Measurements from ENCODE around the gene CERS5.
"Not testable (repeated sequence)": the region's sequence is repeated elsewhere in the genome, so short reads cannot be mapped to it uniquely, and the experiment has no call there.

CERS5 gene

GRCh38 chr12:50160643-50161042 is 6.5 kb downstream of the CERS5 start:
- Histone ChIP-seq H3K36me3 (replicated peaks; ENCODE audit: low read depth, low read length) (no peaks in the 10 kb centered on the region), H3K4me2 (ENCODE audit: low read length) (no peak overlapping the region), H3K27ac (ENCODE audit: low read length) (no peak overlapping the region), H3K9ac (ENCODE audit: low read length) (no peak overlapping the region), H4K20me1 (ENCODE audit: insufficient read depth, low read length) (0 out of 2 replicates have a peak, but pooled peaks cover 3% of the 10 kb centered on the region), H3K4me3 (ENCODE audit: low read length) (no peak overlapping the region), H3K27me3 (ENCODE audit: low read depth, low read length) (no peaks in the 10 kb centered on the region), H3K79me2 (ENCODE audit: low read length) (peaks cover 37% of the 10 kb centered on the region), H2AFZ (ENCODE audit: low read depth, low read length) (no peak overlapping the region), H3K9me3 (ENCODE audit: insufficient read depth, low read length) (no peaks in the 10 kb centered on the region), H3K4me1 (ENCODE audit: low read length) (0 out of 2 replicates have a peak, but pooled peaks cover 3% of the 10 kb centered on the region)
- TF ChIP-seq CTCF (IDR thresholded peaks at IDR 0.05; ENCODE audit: low read depth, low read length), result no peak
- TF ChIP-seq EZH2phosphoT487 (IDR thresholded peaks at IDR 0.05; ENCODE audit: low read depth), result no peak

- Histone ChIP-seq H3K9ac (ENCODE audit: low read length) (no peak overlapping the region), H3K36me3 (replicated peaks; ENCODE audit: low read depth, low read length) (no peaks in the 10 kb centered on the region), H3K79me2 (ENCODE audit: low read length) (peaks cover 19% of the 10 kb centered on the region)
Observed at GRCh38 chr12:50157259-50157658, 9.9 kb downstream of the CERS5 start.

GRCh38 chr12:50156641-50157040 is 10.5 kb downstream of the CERS5 start:
- Histone ChIP-seq H2AFZ (ENCODE audit: low read depth, low read length) (no peak overlapping the region), H3K9ac (ENCODE audit: low read length) (no peak overlapping the region), H3K79me2 (ENCODE audit: low read length) (peaks cover 19% of the 10 kb centered on the region), H3K27me3 (ENCODE audit: low read depth, low read length) (no peaks in the 10 kb centered on the region), H3K4me3 (ENCODE audit: low read length) (no peak overlapping the region), H3K9me3 (ENCODE audit: insufficient read depth, low read length) (no peaks in the 10 kb centered on the region), H3K4me2 (ENCODE audit: low read length) (no peak overlapping the region), H3K27ac (ENCODE audit: low read length) (no peak overlapping the region), H4K20me1 (ENCODE audit: insufficient read depth, low read length) (0 out of 2 replicates have a peak, but pooled peaks cover 3% of the 10 kb centered on the region), H3K4me1 (ENCODE audit: low read length) (0 out of 2 replicates have a peak, but pooled peaks cover 3% of the 10 kb centered on the region), H3K36me3 (replicated peaks; ENCODE audit: low read depth, low read length) (no peaks in the 10 kb centered on the region)
- TF ChIP-seq EZH2phosphoT487 (IDR thresholded peaks at IDR 0.05; ENCODE audit: low read depth) (no peak), CTCF (IDR thresholded peaks at IDR 0.05; ENCODE audit: low read depth, low read length) (no peak)

More at GRCh38 chr12:50157259-50157658, 9.9 kb downstream of the CERS5 start:
- no peak overlapping the region for H3K4me2 ChIP-seq (ENCODE audit: low read length)
- H3K4me3 ChIP-seq (ENCODE audit: low read length), result no peak overlapping the region
- H3K9me3 ChIP-seq (ENCODE audit: insufficient read depth, low read length), result no peaks in the 10 kb centered on the region
- no peaks in the 10 kb centered on the region for H3K27me3 ChIP-seq (ENCODE audit: low read depth, low read length)
- TF ChIP-seq EZH2phosphoT487 (IDR thresholded peaks at IDR 0.05; ENCODE audit: low read depth) (no peak), CTCF (IDR thresholded peaks at IDR 0.05; ENCODE audit: low read depth, low read length) (no peak)
- no peak overlapping the region for H3K27ac ChIP-seq (ENCODE audit: low read length)
- H3K4me1 ChIP-seq (ENCODE audit: low read length), result 0 out of 2 replicates have a peak, but pooled peaks cover 3% of the 10 kb centered on the region
- 0 out of 2 replicates have a peak, but pooled peaks cover 3% of the 10 kb centered on the region for H4K20me1 ChIP-seq (ENCODE audit: insufficient read depth, low read length)
- H2AFZ ChIP-seq (ENCODE audit: low read depth, low read length), result no peak overlapping the region

GRCh38 chr12:50154947-50155346 is 12.2 kb downstream of the CERS5 start:
- not testable (repeated sequence) for H4K20me1 ChIP-seq (ENCODE audit: insufficient read depth, low read length); H3K9ac ChIP-seq (ENCODE audit: low read length); H2AFZ ChIP-seq (ENCODE audit: low read depth, low read length); H3K27me3 ChIP-seq (ENCODE audit: low read depth, low read length); H3K36me3 ChIP-seq (replicated peaks; ENCODE audit: low read depth, low read length); H3K4me3 ChIP-seq (ENCODE audit: low read length); H3K9me3 ChIP-seq (ENCODE audit: insufficient read depth, low read length); H3K27ac ChIP-seq (ENCODE audit: low read length); H3K4me2 ChIP-seq (ENCODE audit: low read length); H3K4me1 ChIP-seq (ENCODE audit: low read length)
- H3K79me2 ChIP-seq (ENCODE audit: low read length), result peaks cover 16% of the 10 kb centered on the region

All from OCI-LY3 (cell line).